ENCODE measurements around the gene THSD4. TPM values are rescaled to one million over a fixed set of nuclear protein-coding genes. Genes with fewer than 3 reads are reported as not detected.
A peak's percentile ranks its signal among the peaks of the same experiment; 100 is the strongest.

Gene THSD4
- total RNA-seq, 1 donor from 2014 or later, result 1.4 TPM

DNA sequence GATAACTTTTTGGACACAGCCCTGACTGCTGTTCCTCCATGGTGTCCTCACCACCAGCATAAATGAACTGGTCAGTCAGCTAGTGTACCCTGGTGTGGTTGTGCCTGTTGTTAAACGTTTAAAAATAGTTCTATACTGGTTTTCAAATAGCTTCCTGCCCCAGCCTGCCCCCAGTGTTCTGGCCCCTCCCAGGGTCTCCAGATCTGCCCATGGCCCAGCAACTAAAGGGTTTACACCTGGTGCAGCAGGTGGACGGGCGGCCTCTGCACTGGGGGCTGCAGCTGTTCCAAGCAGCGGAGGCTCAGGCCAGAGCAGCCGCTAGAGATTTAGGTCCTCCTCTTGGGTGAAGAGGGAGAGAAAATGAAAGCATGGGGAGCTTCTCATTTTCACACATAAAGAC is 689.0 kb downstream of the THSD4 start:
- peaks cover 2% of the 10 kb centered on the region for H3K36me3 Mint-ChIP-seq (ENCODE audit: low read depth)
- peaks cover 38% of the 10 kb centered on the region for H3K4me1 Mint-ChIP-seq

DNA sequence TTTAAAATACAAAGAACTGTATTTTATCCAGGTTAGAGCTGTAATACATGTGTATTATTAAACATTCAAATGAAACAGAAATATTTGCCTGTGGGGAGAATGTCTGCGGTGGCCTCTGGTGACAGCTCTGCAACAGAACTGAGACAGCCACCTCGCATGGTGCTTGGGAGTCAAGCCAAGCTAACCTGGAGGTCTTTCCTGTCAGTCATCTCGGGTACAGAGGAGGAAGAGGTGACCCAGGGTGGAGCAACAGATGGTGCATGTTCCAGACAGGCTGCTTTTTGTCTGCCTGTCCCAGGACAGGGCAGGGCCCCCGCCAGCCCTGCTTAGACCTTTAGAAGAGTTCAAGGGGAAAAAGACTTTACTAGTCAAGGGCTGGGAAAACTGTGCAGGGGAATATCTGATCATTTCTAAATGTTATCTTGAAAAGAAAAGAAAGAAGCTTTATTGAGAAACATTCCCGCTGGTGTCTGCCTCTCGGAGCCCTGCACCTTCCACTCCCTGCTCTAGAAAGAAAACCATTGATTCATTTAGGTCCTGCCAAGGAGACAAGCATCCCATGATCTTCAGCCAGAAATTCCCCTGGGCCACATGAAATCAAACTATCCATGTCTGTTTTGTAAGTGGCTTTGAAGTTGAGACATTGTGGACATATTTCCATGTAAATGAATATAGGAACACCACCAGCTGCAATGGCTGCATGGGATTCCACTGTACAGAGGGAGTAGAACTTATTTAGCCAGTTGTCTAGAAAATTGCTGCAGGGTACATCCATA is 689.6 kb downstream of the THSD4 start:
- Mint-ChIP-seq H3K4me3 (no peak overlapping the region), H3K4me1 (peaks cover 38% of the 10 kb centered on the region), H3K27ac (ENCODE audit: unreplicated experiment) (no peak overlapping the region), H3K36me3 (ENCODE audit: low read depth) (peaks cover 2% of the 10 kb centered on the region), H3K9me3 (peaks cover 2% of the 10 kb centered on the region), H3K27me3 (ENCODE audit: low read depth) (no peaks in the 10 kb centered on the region)
- TF ChIP-seq, protein P1, sequence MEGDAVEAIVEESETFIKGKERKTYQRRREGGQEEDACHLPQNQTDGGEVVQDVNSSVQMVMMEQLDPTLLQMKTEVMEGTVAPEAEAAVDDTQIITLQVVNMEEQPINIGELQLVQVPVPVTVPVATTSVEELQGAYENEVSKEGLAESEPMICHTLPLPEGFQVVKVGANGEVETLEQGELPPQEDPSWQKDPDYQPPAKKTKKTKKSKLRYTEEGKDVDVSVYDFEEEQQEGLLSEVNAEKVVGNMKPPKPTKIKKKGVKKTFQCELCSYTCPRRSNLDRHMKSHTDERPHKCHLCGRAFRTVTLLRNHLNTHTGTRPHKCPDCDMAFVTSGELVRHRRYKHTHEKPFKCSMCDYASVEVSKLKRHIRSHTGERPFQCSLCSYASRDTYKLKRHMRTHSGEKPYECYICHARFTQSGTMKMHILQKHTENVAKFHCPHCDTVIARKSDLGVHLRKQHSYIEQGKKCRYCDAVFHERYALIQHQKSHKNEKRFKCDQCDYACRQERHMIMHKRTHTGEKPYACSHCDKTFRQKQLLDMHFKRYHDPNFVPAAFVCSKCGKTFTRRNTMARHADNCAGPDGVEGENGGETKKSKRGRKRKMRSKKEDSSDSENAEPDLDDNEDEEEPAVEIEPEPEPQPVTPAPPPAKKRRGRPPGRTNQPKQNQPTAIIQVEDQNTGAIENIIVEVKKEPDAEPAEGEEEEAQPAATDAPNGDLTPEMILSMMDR (conservative IDR thresholded peaks at IDR 0.05), result no peak
- no peak for DNase-seq (ENCODE audit: low read depth, low spot score)

More for the DNA sequence above, 689.0 kb downstream of the THSD4 start:
- Mint-ChIP-seq H3K27me3 (ENCODE audit: low read depth) (no peaks in the 10 kb centered on the region), H3K4me3 (no peak overlapping the region), H3K27ac (ENCODE audit: unreplicated experiment) (no peak overlapping the region), H3K9me3 (peaks cover 2% of the 10 kb centered on the region)
- DNase-seq (ENCODE audit: low read depth, low spot score), result no peak
- TF ChIP-seq, protein P1 (conservative IDR thresholded peaks at IDR 0.05), result no peak

DNA sequence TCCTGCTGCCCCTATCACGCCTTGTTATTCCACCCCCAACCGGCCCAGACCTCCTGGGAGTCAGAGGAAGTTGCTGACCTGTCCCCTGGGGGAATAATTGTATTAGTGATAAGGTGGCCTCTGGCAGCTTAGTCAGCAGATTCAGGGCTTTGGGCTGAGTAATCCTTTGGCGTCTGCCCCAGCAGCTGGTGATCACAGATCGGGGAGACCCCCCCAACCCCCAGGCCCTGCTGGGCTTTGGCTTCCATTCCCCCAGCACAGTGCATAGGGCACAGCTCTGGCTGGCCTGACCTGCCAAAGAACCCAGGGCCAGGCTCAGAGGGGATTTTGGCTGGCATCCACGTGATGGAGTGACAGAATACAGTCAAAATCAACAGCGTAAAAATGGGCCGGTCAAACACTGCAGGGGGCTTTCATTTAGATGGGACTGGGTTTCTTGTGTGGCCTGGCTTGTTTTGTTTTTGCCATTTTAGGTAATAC is 691.2 kb downstream of the THSD4 start:
- Mint-ChIP-seq H3K9me3 (no peaks in the 10 kb centered on the region), H3K27ac (ENCODE audit: unreplicated experiment) (peak overlapping the region; percentile 86), H3K27me3 (ENCODE audit: low read depth) (no peaks in the 10 kb centered on the region), H3K36me3 (ENCODE audit: low read depth) (no peaks in the 10 kb centered on the region), H3K4me1 (peaks cover 33% of the 10 kb centered on the region), H3K4me3 (no peak overlapping the region)
- no peak for DNase-seq (ENCODE audit: low read depth, low spot score)
- TF ChIP-seq, protein P1 (conservative IDR thresholded peaks at IDR 0.05), result no peak

DNA sequence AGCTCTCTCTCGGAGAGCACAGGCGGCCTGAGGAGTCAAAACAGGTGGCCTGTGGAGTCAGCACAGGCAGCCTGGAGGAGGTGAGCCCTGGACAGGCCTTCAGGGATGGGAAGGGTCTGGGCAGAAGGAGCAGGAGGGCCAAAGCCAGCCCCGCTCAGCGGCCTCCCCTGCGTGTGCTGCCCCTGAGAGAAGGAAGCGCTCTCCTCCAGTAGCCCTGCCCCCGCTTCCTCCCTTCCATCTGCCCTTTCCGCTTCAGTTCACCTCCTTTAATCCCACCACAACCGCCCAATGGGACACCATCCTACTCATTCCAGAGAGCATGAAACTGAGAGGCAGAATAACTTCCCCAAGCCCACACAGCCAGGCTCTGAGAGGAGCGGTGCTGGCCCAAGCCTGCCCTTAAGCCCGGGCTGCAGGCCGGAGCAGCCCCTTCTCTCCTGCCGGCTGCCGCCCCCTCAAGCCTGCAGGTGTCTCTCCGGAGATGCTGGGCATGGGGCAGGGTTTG is 691.9 kb downstream of the THSD4 start:
- Mint-ChIP-seq H3K4me3 (no peak overlapping the region), H3K9me3 (no peaks in the 10 kb centered on the region), H3K27ac (ENCODE audit: unreplicated experiment) (peak overlapping the region; percentile 86), H3K36me3 (ENCODE audit: low read depth) (no peaks in the 10 kb centered on the region), H3K27me3 (ENCODE audit: low read depth) (no peaks in the 10 kb centered on the region), H3K4me1 (peaks cover 33% of the 10 kb centered on the region)
- TF ChIP-seq, protein P1 (conservative IDR thresholded peaks at IDR 0.05), result no peak
- no peak for DNase-seq (ENCODE audit: low read depth, low spot score)

DNA sequence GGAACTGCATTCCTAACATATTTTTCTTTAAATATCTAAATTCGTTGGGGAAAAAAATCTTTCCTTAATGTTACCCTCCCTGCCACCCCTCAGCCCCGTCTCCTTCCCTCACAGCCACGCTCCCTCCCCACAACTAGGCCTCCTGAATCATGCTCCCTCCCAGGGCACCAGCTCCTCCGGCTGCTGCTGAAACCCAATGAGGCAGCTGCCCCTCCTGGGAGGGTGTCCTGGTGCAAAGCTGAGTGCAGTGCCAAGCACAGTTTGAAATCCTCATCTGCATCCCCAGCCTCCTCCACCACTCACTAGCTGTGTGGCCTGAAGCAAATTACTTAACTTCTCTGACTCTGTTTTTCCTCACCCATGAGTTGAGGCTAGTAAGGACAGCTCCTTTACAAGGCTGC is 692.4 kb downstream of the THSD4 start:
- H3K27ac Mint-ChIP-seq (ENCODE audit: unreplicated experiment), result no peak overlapping the region
- no peaks in the 10 kb centered on the region for H3K36me3 Mint-ChIP-seq (ENCODE audit: low read depth)
- DNase-seq (ENCODE audit: low read depth, low spot score), result no peak
- H3K4me1 Mint-ChIP-seq, result peaks cover 33% of the 10 kb centered on the region
- no peaks in the 10 kb centered on the region for H3K27me3 Mint-ChIP-seq (ENCODE audit: low read depth)
- H3K4me3 Mint-ChIP-seq, result no peak overlapping the region
- H3K9me3 Mint-ChIP-seq, result no peaks in the 10 kb centered on the region
- TF ChIP-seq, protein P1 (conservative IDR thresholded peaks at IDR 0.05), result no peak
